Trophoblast cell (in vitro differentiated cells and primary cell): ENCODE data around the gene CFAP100.

Experiments used
- DNase-seq, 2 donors: peaks; one replicate each; pipeline ENCODE4 v3.0.0-alpha.2; 2016
- H2AFZ ChIP-seq: 2 replicates; pipeline ENCODE4 v1.6.1; 2013; ENCODE audit warnings: low read length, moderate library complexity, mild to moderate bottlenecking; ENCODE audit not compliant: insufficient read depth, poor library complexity
- H2AK5ac ChIP-seq: 2 replicates; pipeline ENCODE4 v1.6.1; 2013; ENCODE audit warnings: mild to moderate bottlenecking, low read length
- H2BK120ac ChIP-seq: 2 replicates; pipeline ENCODE4 v1.6.1; 2013; ENCODE audit warnings: low read length, mild to moderate bottlenecking, moderate library complexity; ENCODE audit not compliant: insufficient read depth, poor library complexity
- H2BK12ac ChIP-seq: 2 replicates; pipeline ENCODE4 v1.6.1; 2013; ENCODE audit warnings: mild to moderate bottlenecking, low read length, moderate library complexity
- H2BK5ac ChIP-seq: 2 replicates; pipeline ENCODE4 v1.6.1; 2013; ENCODE audit warnings: low read length, low read depth, moderate library complexity, mild to moderate bottlenecking; ENCODE audit not compliant: poor library complexity
- H3K14ac ChIP-seq: 2 replicates; pipeline ENCODE4 v1.6.1; 2013; ENCODE audit warnings: mild to moderate bottlenecking, low read length
- H3K18ac ChIP-seq: 2 replicates; pipeline ENCODE4 v1.6.1; 2013; ENCODE audit warnings: mild to moderate bottlenecking, low read length
- H3K23ac ChIP-seq: 2 replicates; pipeline ENCODE4 v1.6.1; 2013; ENCODE audit warnings: low read length
- H3K27ac ChIP-seq: 2 replicates; pipeline ENCODE4 v1.5.1; 2013; ENCODE audit warnings: low read depth, mild to moderate bottlenecking, inconsistent platforms, low read length, moderate library complexity
- H3K27me3 ChIP-seq: 2 replicates; pipeline ENCODE4 v1.6.1; 2013; ENCODE audit warnings: inconsistent platforms, mild to moderate bottlenecking, low read length, moderate library complexity; ENCODE audit not compliant: insufficient read depth
- H3K36me3 ChIP-seq, 2 experiments: 1 replicate in 1 of 2; 2 replicates in 1 of 2; pipeline ENCODE4 v1.6.1; 2013; ENCODE audit warnings: low read length in 2 of 2, mild to moderate bottlenecking in 2 of 2, moderate library complexity in 1 of 2; ENCODE audit not compliant: insufficient read depth in 2 of 2, control insufficient read depth in 1 of 2
- H3K4ac ChIP-seq: 2 replicates; pipeline ENCODE4 v1.6.1; 2013; ENCODE audit warnings: low read depth, mild to moderate bottlenecking, low read length, moderate library complexity
- H3K4me1 ChIP-seq, 2 experiments: 1 replicate in 1 of 2; 2 replicates in 1 of 2; pipeline ENCODE4 v1.6.1; 2013; ENCODE audit warnings: low read length in 2 of 2, mild to moderate bottlenecking in 2 of 2, moderate library complexity in 1 of 2; ENCODE audit not compliant: insufficient read depth in 2 of 2, control insufficient read depth in 1 of 2
- H3K4me2 ChIP-seq: 2 replicates; pipeline ENCODE4 v1.6.1; 2013; ENCODE audit warnings: inconsistent platforms, mild to moderate bottlenecking, low read length, moderate library complexity
- H3K4me3 ChIP-seq: 2 replicates; pipeline ENCODE4 v1.5.1; 2013; ENCODE audit warnings: mild to moderate bottlenecking, low read depth, low read length, inconsistent platforms
- H3K79me1 ChIP-seq: one replicate; pipeline ENCODE4 v1.6.1; 2013; ENCODE audit warnings: low read length
- H3K79me2 ChIP-seq: 2 replicates; pipeline ENCODE4 v1.6.1; 2013; ENCODE audit warnings: low read length, mild to moderate bottlenecking; ENCODE audit not compliant: control insufficient read depth, insufficient read depth, poor library complexity
- H3K9ac ChIP-seq: 2 replicates; pipeline ENCODE4 v1.6.1; 2013; ENCODE audit warnings: mild to moderate bottlenecking, low read length
- H3K9me3 ChIP-seq: 2 replicates; pipeline ENCODE4 v1.6.1; 2013; ENCODE audit warnings: low read depth, mild to moderate bottlenecking, control low read depth, inconsistent platforms, low read length; ENCODE audit not compliant: insufficient read depth
- H4K12ac ChIP-seq: 2 replicates; pipeline ENCODE4 v1.6.1; 2013; ENCODE audit warnings: low read depth, mild to moderate bottlenecking, low read length, moderate library complexity
- H4K8ac ChIP-seq: 2 replicates; pipeline ENCODE4 v1.6.1; 2013; ENCODE audit warnings: low read depth, mild to moderate bottlenecking, low read length, moderate library complexity
- H4K91ac ChIP-seq: one replicate; pipeline ENCODE4 v1.6.1; 2013; ENCODE audit warnings: low read depth, mild to moderate bottlenecking, low read length, moderate library complexity
- WGBS: extraction: QIAGEN DNeasy Blood & Tissue Kit; methylation state at CpG from one replicate; pipeline ENCODE4 v1.1.7; 2013; ENCODE audit warnings: missing lambda C conversion rate; ENCODE audit not compliant: insufficient read length, insufficient coverage; ENCODE audit errors: extremely low coverage; 5-methylcytosine and 5-hydroxymethylcytosine counted together

Gene CFAP100

DNA sequence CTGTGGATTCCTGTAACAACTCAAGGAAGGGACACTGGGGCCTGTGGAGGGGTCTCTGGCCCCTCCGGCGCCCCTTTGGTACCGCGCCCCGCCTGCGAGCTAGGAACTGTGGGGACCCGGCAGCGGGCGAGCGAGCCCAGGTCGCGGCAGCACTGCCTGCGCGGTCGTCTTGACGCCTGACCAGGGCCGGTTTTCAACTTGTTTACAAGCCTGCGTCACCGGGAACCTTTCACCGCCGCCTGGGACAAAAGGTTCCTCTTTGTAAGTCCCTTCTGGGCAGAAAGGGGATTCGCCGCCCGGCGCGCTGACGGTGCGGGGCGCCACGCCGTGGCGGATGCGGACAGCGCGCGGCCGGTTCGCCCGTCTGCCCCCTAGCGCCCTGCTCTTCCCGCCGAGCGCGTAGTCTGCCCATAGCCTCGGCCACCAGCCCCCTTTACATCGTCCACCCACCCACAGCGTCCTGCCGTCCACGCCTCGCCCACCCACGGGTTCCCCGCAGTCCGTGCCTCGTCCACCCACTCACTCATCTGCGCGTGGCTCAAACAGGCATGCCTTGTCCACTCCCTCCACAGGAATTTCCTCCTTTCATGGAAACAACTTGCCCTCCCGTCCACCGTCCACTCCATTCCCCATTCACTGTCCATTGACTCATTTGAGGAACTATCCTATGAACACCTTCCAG, 5.5 kb upstream of the CFAP100 start:
- Histone ChIP-seq H3K4me3 (peak overlapping the region; percentile 33), H2AK5ac (no peak overlapping the region), H2BK12ac (peak overlapping the region; percentile 23), H3K4ac (no peak overlapping the region), H3K9me3 (peaks cover 2% of the 10 kb centered on the region), H2BK120ac (peak overlapping the region; percentile 80), H4K8ac (peak overlapping the region; percentile 82), H3K36me3 (no peaks in the 10 kb centered on the region), H3K79me2 (peaks cover 2% of the 10 kb centered on the region), H3K14ac (peak overlapping the region; percentile 61), H2AFZ (peak overlapping the region; percentile 80), H2BK5ac (no peak overlapping the region), H3K4me2 (peak overlapping the region; percentile 79), H3K27me3 (peaks cover 6% of the 10 kb centered on the region), H3K23ac (no peak overlapping the region), H3K18ac (peak overlapping the region; percentile 29), H3K27ac (no peak overlapping the region), H4K12ac (peak overlapping the region; percentile 71), H4K91ac (peak overlapping the region; percentile 72), H3K9ac (peak overlapping the region; percentile 45), H3K4me1 (peaks cover 2 to 6% of the 10 kb centered on the region in 2 experiments), H3K79me1 (peaks cover 3% of the 10 kb centered on the region)
- DNase-seq: peak; percentile 93 to 94
- no CpG with 5 or more reads among the region's 58 CpGs for WGBS

DNA sequence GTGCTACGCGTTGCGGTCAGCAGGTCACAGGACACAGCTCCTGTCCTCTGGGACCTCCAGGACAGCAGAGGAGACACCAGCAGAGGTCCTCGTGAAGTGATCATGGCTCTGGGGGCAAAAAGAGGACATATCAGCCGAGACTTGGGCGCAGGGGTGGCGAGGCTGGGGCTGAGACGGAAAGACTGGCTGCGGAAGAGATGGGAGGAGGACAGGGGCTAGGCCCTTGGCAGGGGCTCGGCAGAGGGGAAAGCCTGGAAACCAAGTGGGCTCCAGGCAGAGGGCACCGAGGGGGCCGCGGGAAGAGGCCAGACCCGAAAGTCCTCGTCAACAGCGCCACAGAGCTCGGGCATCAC, 4.9 kb upstream of the CFAP100 start:
- Histone ChIP-seq H3K14ac (no peak overlapping the region), H3K9ac (no peak overlapping the region)

GRCh38 chr3:126390201-126390600, 4.5 kb upstream of the CFAP100 start:
- peak; percentile 43 to 66 for DNase-seq
- peaks cover 2 to 13% of the 10 kb centered on the region in 2 experiments for H3K4me1 ChIP-seq
- peaks cover 3% of the 10 kb centered on the region for H3K79me1 ChIP-seq

More for the DNA sequence above, 4.9 kb upstream of the CFAP100 start:
- H3K9me3 ChIP-seq: peaks cover 2% of the 10 kb centered on the region
- peak overlapping the region; percentile 32 for H3K4me2 ChIP-seq
- no peak overlapping the region for H2AFZ ChIP-seq
- H3K79me2 ChIP-seq: peaks cover 2% of the 10 kb centered on the region
- H2BK12ac ChIP-seq: no peak overlapping the region
- H3K79me1 ChIP-seq: peaks cover 3% of the 10 kb centered on the region
- no peak overlapping the region for H3K23ac ChIP-seq
- H3K4ac ChIP-seq: no peak overlapping the region
- no peak overlapping the region for H4K12ac ChIP-seq
- H3K36me3 ChIP-seq: no peaks in the 10 kb centered on the region
- H3K18ac ChIP-seq: no peak overlapping the region
- H4K91ac ChIP-seq: no peak overlapping the region
- no peak overlapping the region for H3K4me3 ChIP-seq
- H2BK5ac ChIP-seq: no peak overlapping the region
- DNase-seq: no peak
- H3K27ac ChIP-seq: no peak overlapping the region
- no peak overlapping the region for H2AK5ac ChIP-seq
- no peak overlapping the region for H2BK120ac ChIP-seq
- peaks cover 10% of the 10 kb centered on the region for H3K27me3 ChIP-seq
- H3K4me1 ChIP-seq: peaks cover 2 to 9% of the 10 kb centered on the region in 2 experiments
- no peak overlapping the region for H4K8ac ChIP-seq
- WGBS: no CpG with 5 or more reads among the region's 17 CpGs

DNA sequence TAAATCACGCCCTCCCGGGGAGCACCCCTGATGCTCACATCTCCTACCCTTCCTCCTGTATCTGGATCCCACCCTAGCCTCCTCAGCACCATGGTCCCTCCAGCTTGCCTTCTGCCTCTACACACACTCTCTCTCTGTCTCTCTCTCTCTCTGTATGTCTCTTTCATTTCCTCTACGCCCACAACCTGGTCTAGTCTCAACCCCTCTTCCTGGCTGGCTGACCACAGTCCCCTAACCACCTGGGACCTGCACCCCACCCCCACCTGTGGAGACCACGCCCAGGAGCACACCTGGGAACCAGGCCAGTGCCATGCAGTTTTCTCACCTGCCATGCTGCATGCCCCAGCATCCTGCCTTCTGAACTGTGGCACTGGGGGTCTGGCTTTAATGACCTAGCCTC, 4.0 kb upstream of the CFAP100 start:
- Histone ChIP-seq H3K36me3 (no peaks in the 10 kb centered on the region), H3K4me3 (no peak overlapping the region), H3K9me3 (peaks cover 2% of the 10 kb centered on the region), H4K91ac (no peak overlapping the region), H3K27me3 (peaks cover 18% of the 10 kb centered on the region), H3K4me1 (peaks cover 2 to 13% of the 10 kb centered on the region in 2 experiments), H2BK12ac (no peak overlapping the region), H3K4me2 (no peak overlapping the region), H4K8ac (no peak overlapping the region), H3K27ac (no peak overlapping the region), H2AFZ (no peak overlapping the region), H3K23ac (no peak overlapping the region), H3K79me1 (peaks cover 3% of the 10 kb centered on the region), H3K79me2 (peaks cover 2% of the 10 kb centered on the region), H3K14ac (no peak overlapping the region), H3K9ac (no peak overlapping the region), H4K12ac (no peak overlapping the region), H2BK120ac (no peak overlapping the region), H2AK5ac (no peak overlapping the region), H3K18ac (no peak overlapping the region), H2BK5ac (no peak overlapping the region), H3K4ac (no peak overlapping the region)
- WGBS: no CpG with 5 or more reads among the region's 4 CpGs
- no peak for DNase-seq

More at GRCh38 chr3:126390201-126390600, 4.5 kb upstream of the CFAP100 start:
- no peak overlapping the region for H2AFZ ChIP-seq
- no peaks in the 10 kb centered on the region for H3K36me3 ChIP-seq
- no peak overlapping the region for H3K27ac ChIP-seq
- H3K18ac ChIP-seq: no peak overlapping the region
- WGBS: no CpG with 5 or more reads among the region's 15 CpGs
- no peak overlapping the region for H2AK5ac ChIP-seq
- H3K4me2 ChIP-seq: no peak overlapping the region
- no peak overlapping the region for H3K4me3 ChIP-seq
- no peak overlapping the region for H4K91ac ChIP-seq
- H4K12ac ChIP-seq: no peak overlapping the region
- no peak overlapping the region for H3K23ac ChIP-seq
- no peak overlapping the region for H3K4ac ChIP-seq
- no peak overlapping the region for H2BK120ac ChIP-seq
- no peak overlapping the region for H4K8ac ChIP-seq
- peaks cover 14% of the 10 kb centered on the region for H3K27me3 ChIP-seq
- H2BK5ac ChIP-seq: no peak overlapping the region
- H3K9me3 ChIP-seq: peaks cover 2% of the 10 kb centered on the region
- H3K14ac ChIP-seq: no peak overlapping the region
- H3K9ac ChIP-seq: no peak overlapping the region
- no peak overlapping the region for H2BK12ac ChIP-seq
- H3K79me2 ChIP-seq: peaks cover 2% of the 10 kb centered on the region
